DMS53 treated with DMSO at 0.1 percent for 48 hours (cell line): Measurements from ENCODE around the gene RNF151.
"Not testable (repeated sequence)": the region's sequence is repeated elsewhere in the genome, so short reads cannot be mapped to it uniquely, and the experiment has no call there.

Source experiments
- DNase-seq: peaks from one replicate; lab custom pipeline; 2025; ENCODE audit not compliant: unreplicated experiment; lab: John Stamatoyannopoulos, UW

RNF151 gene

GRCh38 chr16:2006317-2006716 lies 39.7 kb downstream of the RNF151 start:
- DNase-seq = no peak

- no peak for DNase-seq
Observed at GRCh38 chr16:2007081-2007836, 40.6 kb downstream of the RNF151 start.

GRCh38 chr16:2008009-2008526 lies 41.4 kb downstream of the RNF151 start:
- DNase-seq = peak; percentile 39

GRCh38 chr16:2008631-2009163 lies 42.0 kb downstream of the RNF151 start:
- DNase-seq = no peak

- DNase-seq = no peak
Observed at GRCh38 chr16:2009164-2009711, 42.6 kb downstream of the RNF151 start.

- peak; percentile 34 for DNase-seq
Observed at GRCh38 chr16:2009791-2010510, 43.3 kb downstream of the RNF151 start, which contains the start of gene ZNF598. Gene ZNF598 (minus strand): TSS chr16:2009821.

- DNase-seq = not testable (repeated sequence)
Observed at GRCh38 chr16:2011726-2012125, 45.1 kb downstream of the RNF151 start.

- DNase-seq = no peak
Observed at GRCh38 chr16:2013527-2013926, 46.9 kb downstream of the RNF151 start.

- no peak for DNase-seq
Observed at GRCh38 chr16:2015117-2015946, 48.7 kb downstream of the RNF151 start.

- DNase-seq = no peak
Observed at GRCh38 chr16:2015947-2016208, 49.2 kb downstream of the RNF151 start.

- DNase-seq = no peak
Observed at GRCh38 chr16:2016407-2016922, 49.8 kb downstream of the RNF151 start.
